A549 treated with dexamethasone at 1 μM for 4 hours (cell line): Measurements from ENCODE around the gene CUL4B. TPM values are rescaled to one million over a fixed set of nuclear protein-coding genes. Genes with fewer than 3 reads are reported as not detected.

Experiments
- total RNA-seq: library from RNA; stranded (reverse); fragments of 200-300 nt; extraction: Qiagen RNA extraction; gene quantifications from 5 replicates; pipeline ENCODE4 v1.2.3, GENCODE V29; 2022

CUL4B gene
- 37.8 to 53.8 TPM (median 48.5 TPM) in 5 replicates for total RNA-seq

GRCh38 chrX:120560842-120561633, at the start of gene CUL4B:
Gene CUL4B (minus strand): TSS chrX:120560962. CDS start chrX:120560638, 324 bp downstream.

GRCh38 chrX:120603707-120604360, 43.1 kb upstream of the CUL4B start, which contains the start of gene MCTS1:
Gene MCTS1 (plus strand): TSS chrX:120604101. CDS start chrX:120604237, 136 bp downstream.

Other genes starting within 250 kb of the CUL4B start
- gene TMEM255A, start 249.5 kb downstream of the CUL4B start, total RNA-seq, result 0.33 to 1.1 TPM (median 0.61 TPM) in 5 replicates
- gene ATP1B4, start 198.9 kb downstream of the CUL4B start, total RNA-seq, result 0.02 to 0.05 TPM in 2 of 5 replicates, not detected in the others
- gene LAMP2, start 91.7 kb downstream of the CUL4B start, total RNA-seq, result 82.1 to 113 TPM (median 101 TPM) in 5 replicates
- 82.8 to 104 TPM (median 90.7 TPM) in 5 replicates for gene MCTS1, start 43.1 kb upstream of the CUL4B start, total RNA-seq
- 30.7 to 34.4 TPM (median 32.2 TPM) in 5 replicates for gene C1GALT1C1, start 69.1 kb upstream of the CUL4B start, total RNA-seq